HG03520 (cell line): ENCODE measurements around the gene CELA3A.
"Not testable (repeated sequence)": the region's sequence is repeated elsewhere in the genome, so short reads cannot be mapped to it uniquely, and the experiment has no call there.

Experiments used
- ATAC-seq: cut with Tn5 transposase; IDR thresholded peaks from one replicate; pipeline ENCODE4 v1.9.1; 2021; ENCODE audit warnings: mild to moderate bottlenecking, moderate library complexity; ENCODE audit not compliant: unreplicated experiment

CELA3A gene

GRCh38 chr1:22014575-22015206 lies 13.2 kb downstream of the CELA3A start:
- not testable (repeated sequence) for ATAC-seq

GRCh38 chr1:22018583-22019559 lies 17.4 kb downstream of the CELA3A start:
- no peak for ATAC-seq

- no peak for ATAC-seq
Observed at GRCh38 chr1:22021061-22021460, 19.6 kb downstream of the CELA3A start.

GRCh38 chr1:22024485-22025367 lies 23.3 kb downstream of the CELA3A start:
- peak; percentile 27 for ATAC-seq

GRCh38 chr1:22025368-22026155 lies 24.1 kb downstream of the CELA3A start:
- ATAC-seq = peak; percentile 71

- ATAC-seq = no peak
Observed at GRCh38 chr1:22026924-22027289, 25.4 kb downstream of the CELA3A start.

GRCh38 chr1:22030057-22030456 lies 28.6 kb downstream of the CELA3A start:
- ATAC-seq = no peak

- no peak for ATAC-seq
Observed at GRCh38 chr1:22030473-22030872, 29.0 kb downstream of the CELA3A start.

- no peak for ATAC-seq
Observed at GRCh38 chr1:22031214-22031962, 29.9 kb downstream of the CELA3A start.

- not testable (repeated sequence) for ATAC-seq
Observed at GRCh38 chr1:22034834-22035233, 33.4 kb downstream of the CELA3A start.

- no peak for ATAC-seq
Observed at GRCh38 chr1:22037520-22037919, 36.1 kb downstream of the CELA3A start.

GRCh38 chr1:22038036-22038435 lies 36.6 kb downstream of the CELA3A start:
- ATAC-seq = no peak

- peak; percentile 94 for ATAC-seq
Observed at GRCh38 chr1:22039594-22040285, 38.3 kb downstream of the CELA3A start.

- no peak for ATAC-seq
Observed at GRCh38 chr1:22040286-22040623, 38.8 kb downstream of the CELA3A start.

GRCh38 chr1:22041505-22041904 lies 40.0 kb downstream of the CELA3A start:
- no peak for ATAC-seq

- ATAC-seq = no peak
Observed at GRCh38 chr1:22043198-22043769, 41.8 kb downstream of the CELA3A start.

GRCh38 chr1:22044690-22045420 lies 43.4 kb downstream of the CELA3A start:
- ATAC-seq = no peak

- no peak for ATAC-seq
Observed at GRCh38 chr1:22045604-22046228, 44.3 kb downstream of the CELA3A start.
